Measurements from ENCODE around the gene NCK1. TPM values are rescaled to one million over a fixed set of nuclear protein-coding genes. Genes with fewer than 3 reads are reported as not detected.

NCK1 gene
- total RNA-seq, 4 donors from 2014 or later, result 34.9 to 57.7 (median 50.8) TPM

DNA sequence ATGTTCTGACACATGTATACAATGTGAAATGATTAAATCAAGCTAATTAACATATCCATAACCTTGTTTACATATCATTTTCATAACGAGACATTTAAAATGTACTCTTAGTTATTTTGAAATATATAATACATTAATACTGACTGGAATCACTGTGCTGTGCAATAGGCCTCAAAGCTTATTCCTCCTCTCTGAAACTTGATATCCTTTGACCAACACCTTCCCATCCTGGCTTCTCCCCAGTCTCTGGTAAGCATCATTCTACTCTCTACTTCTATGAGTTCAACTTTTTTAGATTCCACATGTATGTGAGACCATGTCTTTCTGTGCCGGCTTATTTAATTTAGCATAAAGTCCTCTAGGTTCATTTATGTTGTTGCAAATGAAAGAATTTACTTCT lies 48.7 kb downstream of the NCK1 start:
- TF ChIP-seq, protein P1, sequence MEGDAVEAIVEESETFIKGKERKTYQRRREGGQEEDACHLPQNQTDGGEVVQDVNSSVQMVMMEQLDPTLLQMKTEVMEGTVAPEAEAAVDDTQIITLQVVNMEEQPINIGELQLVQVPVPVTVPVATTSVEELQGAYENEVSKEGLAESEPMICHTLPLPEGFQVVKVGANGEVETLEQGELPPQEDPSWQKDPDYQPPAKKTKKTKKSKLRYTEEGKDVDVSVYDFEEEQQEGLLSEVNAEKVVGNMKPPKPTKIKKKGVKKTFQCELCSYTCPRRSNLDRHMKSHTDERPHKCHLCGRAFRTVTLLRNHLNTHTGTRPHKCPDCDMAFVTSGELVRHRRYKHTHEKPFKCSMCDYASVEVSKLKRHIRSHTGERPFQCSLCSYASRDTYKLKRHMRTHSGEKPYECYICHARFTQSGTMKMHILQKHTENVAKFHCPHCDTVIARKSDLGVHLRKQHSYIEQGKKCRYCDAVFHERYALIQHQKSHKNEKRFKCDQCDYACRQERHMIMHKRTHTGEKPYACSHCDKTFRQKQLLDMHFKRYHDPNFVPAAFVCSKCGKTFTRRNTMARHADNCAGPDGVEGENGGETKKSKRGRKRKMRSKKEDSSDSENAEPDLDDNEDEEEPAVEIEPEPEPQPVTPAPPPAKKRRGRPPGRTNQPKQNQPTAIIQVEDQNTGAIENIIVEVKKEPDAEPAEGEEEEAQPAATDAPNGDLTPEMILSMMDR (IDR thresholded peaks at IDR 0.05), result no peak
- no peak for DNase-seq (ENCODE audit: low spot score)
- ATAC-seq (ENCODE audit: low FRiP score), result no peak

DNA sequence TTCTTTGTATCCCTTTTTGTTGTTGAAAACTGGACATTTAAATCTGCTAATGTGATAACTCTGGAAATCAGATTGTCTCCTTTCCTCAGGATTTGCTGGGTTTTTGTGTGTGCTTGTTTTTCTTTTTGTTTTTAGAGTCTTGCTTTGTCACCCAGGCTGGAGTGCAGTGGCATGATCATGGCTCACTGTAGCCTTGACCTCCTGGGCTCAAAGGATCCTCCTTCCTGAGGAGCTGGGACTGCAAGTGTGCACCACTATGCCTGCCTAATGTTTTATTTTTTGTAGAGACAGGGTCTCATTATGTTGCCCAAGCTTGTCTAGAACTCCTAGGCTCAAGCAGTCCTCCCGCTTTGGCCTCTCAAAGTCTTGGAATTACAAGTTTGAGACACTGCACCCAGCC lies 51.2 kb downstream of the NCK1 start:
- DNase-seq (ENCODE audit: low spot score), result no peak
- no peak for ATAC-seq (ENCODE audit: low FRiP score)
- TF ChIP-seq, protein P1 (IDR thresholded peaks at IDR 0.05), result no peak

DNA sequence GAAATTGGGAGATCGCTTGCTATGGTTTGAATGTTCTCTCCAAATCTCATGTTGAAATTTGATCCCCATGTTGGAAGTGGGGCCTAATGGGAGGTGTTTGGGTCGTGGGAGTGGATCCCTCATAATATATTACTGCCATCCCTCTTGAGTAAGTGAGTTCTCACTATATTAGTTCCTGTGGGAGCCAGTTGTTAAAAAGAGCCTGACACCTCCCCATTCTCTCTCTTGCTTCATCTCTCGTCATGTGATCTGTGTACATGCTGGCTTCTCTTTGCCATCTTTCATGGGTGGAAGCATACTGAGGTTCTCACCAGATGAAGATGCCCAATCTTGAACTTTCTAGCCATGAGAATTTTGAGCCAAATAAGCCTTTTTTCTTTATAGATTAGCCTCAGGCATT lies 52.7 kb downstream of the NCK1 start:
- no peak for DNase-seq (ENCODE audit: low spot score)
- TF ChIP-seq, protein P1 (IDR thresholded peaks at IDR 0.05), result no peak
- no peak for ATAC-seq (ENCODE audit: low FRiP score)

DNA sequence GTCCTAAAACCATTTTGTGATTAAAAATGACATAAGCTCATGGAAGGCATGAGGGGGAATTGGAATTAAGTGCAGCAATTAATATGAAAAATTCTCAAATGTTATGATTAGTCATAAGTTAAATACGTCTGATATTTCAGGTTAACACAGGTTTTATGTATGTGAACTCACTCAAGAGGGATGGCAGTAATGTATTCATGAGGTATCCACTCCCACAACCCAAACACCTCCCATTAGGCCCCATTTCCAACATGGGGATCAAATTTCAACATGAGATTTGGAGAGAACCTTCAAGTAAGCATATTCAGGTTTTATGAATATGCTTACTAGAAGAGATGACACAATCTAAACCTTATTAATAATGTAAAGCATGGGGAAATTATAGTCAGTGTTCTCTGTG lies 54.2 kb downstream of the NCK1 start:
- ATAC-seq (ENCODE audit: low FRiP score) (no peak), DNase-seq (ENCODE audit: low spot score) (no peak)
- TF ChIP-seq, protein P1 (IDR thresholded peaks at IDR 0.05), result no peak

DNA sequence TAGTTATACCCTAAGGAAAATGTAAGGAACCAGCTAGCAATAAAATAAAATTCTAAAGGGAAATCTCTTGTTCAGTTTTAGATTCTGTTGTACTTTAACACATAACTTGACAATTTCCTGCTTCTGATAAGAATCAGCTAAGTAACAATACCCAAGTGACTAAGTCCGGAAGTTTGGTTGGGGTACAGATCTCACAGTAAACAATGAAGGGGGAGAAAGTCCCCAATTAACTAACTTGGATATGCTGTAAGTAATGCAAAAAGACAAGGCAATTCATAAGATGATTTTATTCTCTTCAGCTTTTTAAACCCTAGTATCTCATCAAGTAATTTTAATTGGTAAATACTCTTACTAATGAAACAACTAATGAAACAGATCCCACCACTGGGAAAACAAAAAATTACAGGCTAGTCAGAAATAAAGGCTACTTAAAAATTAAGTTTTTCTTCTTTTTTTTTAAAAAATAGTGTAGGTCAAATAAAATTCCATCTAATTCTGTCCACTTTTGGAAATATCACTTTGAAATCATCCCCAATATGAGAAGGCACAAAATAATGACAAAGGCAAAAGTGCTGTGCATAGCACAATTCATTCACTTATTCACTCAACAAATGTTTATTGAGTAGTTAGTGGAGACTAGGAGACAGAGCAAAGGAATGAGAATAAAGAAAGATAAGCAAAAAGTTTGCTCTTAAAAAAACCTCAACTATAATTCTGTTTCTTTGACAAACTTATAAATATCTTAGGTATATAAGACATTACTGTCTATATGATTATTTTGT lies 58.0 kb downstream of the NCK1 start:
- TF ChIP-seq, protein P1 (IDR thresholded peaks at IDR 0.05), result no peak
- ATAC-seq (ENCODE audit: low FRiP score), result no peak
- DNase-seq (ENCODE audit: low spot score), result no peak

DNA sequence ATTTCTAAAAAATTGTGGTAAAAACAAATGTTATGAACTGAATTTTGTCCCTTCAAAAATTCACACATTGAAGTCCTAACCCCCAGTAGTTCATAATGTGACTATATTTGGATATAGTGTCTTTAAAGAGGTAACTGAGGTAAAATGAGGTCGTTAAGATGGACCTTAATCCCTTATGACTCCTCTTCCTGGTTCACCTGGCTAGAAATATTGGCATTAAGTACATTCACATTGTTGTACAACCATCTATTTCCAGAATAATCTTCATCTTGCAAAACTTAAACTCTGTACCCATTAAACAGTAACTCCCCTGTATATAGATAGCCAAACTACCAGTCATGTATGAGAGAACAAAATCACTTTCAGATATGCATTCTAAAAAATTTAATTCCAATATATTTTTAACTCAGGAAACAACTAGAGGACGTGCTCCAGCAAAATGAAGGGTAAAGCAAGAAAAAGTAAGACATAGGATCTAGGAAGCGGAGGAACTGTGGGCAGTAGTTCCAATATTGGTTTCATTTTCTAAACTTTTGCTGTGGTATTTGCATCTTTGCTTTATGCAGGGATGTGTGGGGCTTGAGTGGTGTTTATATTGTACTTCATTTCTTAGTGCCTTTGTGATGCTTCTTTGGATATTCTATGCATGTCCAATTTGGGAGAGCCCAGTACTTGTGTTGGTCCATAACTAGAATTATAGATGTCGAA lies 59.0 kb downstream of the NCK1 start:
- ATAC-seq (ENCODE audit: low FRiP score), result no peak
- DNase-seq (ENCODE audit: low spot score), result no peak
- TF ChIP-seq, protein P1 (IDR thresholded peaks at IDR 0.05), result no peak

All from omental fat pad (tissue), 4 donors.